Measurements from ENCODE around the gene M1AP. TPM values are rescaled to one million over a fixed set of nuclear protein-coding genes. Genes with fewer than 3 reads are reported as not detected.

Gene M1AP
- total RNA-seq, 1 experiment from 2014 or later = not detected

DNA sequence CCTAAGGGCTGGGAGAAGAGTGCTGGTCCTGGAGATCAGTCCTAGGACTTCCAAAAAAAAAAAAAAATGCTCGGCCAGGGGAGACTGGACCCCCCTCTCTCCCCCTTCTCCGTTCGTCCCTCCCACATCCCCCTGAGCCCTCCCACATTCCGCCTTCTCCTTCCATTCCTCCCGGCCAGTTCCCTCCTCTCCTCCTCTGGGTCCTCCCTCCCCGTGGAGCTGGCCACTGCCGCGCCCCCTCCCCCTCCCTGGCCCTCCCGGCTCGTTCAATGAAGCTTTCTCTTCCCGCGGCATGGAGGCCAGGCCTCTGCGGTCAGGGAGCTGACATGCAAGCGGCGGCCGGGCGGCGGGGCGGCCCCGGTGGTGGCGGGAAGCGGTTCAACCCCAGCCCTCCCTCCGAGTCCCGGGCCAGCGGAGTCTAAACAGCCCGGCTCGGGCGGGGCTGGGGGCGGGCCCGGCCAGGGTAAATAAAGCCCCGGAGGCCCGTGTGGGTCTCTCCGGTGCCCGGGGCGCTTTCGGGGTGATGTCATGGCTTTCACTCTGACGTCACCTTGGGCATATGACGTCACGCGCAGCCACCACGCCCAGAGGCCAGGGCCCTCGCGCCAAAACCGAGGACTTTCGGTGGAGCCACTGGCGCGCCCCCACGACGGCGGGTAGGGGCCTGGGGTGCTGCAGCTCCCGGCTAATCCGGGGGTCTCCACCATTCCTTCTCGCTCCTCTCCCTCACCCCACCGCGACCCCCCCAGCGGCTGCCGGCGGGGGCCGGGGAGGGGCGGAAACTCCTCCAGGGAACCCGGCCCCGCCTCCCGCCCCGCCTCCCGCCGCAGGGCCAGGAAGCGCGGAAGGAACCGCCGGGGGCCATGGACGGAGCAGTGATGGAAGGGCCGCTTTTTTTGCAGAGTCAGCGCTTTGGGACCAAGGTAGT is 94.0 kb downstream of the M1AP start, which contains the start of the genes DOK1 and LOXL3:
Gene DOK1, plus strand, starts transcription at position 829 of the 928 bp plus-strand sequence. Its CDS starts 35 bp downstream, at position 864.
Gene LOXL3, minus strand, starts transcription at position 51 of the 928 bp plus-strand sequence. CDS start 1,308 bp downstream, outside the sequence.
- TF ChIP-seq, protein P1, sequence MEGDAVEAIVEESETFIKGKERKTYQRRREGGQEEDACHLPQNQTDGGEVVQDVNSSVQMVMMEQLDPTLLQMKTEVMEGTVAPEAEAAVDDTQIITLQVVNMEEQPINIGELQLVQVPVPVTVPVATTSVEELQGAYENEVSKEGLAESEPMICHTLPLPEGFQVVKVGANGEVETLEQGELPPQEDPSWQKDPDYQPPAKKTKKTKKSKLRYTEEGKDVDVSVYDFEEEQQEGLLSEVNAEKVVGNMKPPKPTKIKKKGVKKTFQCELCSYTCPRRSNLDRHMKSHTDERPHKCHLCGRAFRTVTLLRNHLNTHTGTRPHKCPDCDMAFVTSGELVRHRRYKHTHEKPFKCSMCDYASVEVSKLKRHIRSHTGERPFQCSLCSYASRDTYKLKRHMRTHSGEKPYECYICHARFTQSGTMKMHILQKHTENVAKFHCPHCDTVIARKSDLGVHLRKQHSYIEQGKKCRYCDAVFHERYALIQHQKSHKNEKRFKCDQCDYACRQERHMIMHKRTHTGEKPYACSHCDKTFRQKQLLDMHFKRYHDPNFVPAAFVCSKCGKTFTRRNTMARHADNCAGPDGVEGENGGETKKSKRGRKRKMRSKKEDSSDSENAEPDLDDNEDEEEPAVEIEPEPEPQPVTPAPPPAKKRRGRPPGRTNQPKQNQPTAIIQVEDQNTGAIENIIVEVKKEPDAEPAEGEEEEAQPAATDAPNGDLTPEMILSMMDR (IDR thresholded peaks at IDR 0.05; ENCODE audit: insufficient read depth in 1 of 2, low read depth in 1 of 2, low read length in 1 of 2, severe bottlenecking in 1 of 2, unreplicated experiment in 1 of 2) = no peak
- intact Hi-C loops (cut with micrococcal nuclease; ENCODE audit: unreplicated experiment) = no loop called here
- Mint-ChIP-seq H3K27ac (ENCODE audit: unreplicated experiment) (peak within 1 kb of the TSS; percentile 51), H3K36me3 (ENCODE audit: insufficient read depth, unreplicated experiment) (peaks cover 7% of the 10 kb centered on the region), H3K9me3 (ENCODE audit: unreplicated experiment) (no peaks in the 10 kb centered on the region), H3K4me3 (ENCODE audit: unreplicated experiment) (peak within 1 kb of the TSS; percentile 23), H3K4me1 (ENCODE audit: low read depth, unreplicated experiment) (peaks cover 23% of the 10 kb centered on the region), H3K27me3 (ENCODE audit: insufficient read depth, unreplicated experiment) (no peaks in the 10 kb centered on the region)
- peaks cover 31% of the 10 kb centered on the region for H3K4me1 ChIP-seq
- no TSS peak for BruUV-seq (replicated peaks)
- DNase-seq = peak; percentile 60 to 75
- H3K9me3 ChIP-seq = no peaks in the 10 kb centered on the region
- POLR2A ChIA-PET = no interaction called here
- H3K36me3 ChIP-seq (ENCODE audit: control insufficient read depth, insufficient read depth, low read length) = no peaks in the 10 kb centered on the region; the same call in 1 of the 2 replicates
- CTCF ChIA-PET = interaction anchor here (0.5 to 0.6 kb wide), 2 partner anchors 35 to 103 kb away, joined by 3 to 5 read pairs; no protein-coding TSS in a partner anchor
- H3K4me3 ChIP-seq (ENCODE audit: low read depth, low read length) = peak within 1 kb of the TSS; percentile 34
- H3K27me3 ChIP-seq (replicated peaks; ENCODE audit: control insufficient read depth, insufficient read depth, low read length) = no peaks in the 10 kb centered on the region

DNA sequence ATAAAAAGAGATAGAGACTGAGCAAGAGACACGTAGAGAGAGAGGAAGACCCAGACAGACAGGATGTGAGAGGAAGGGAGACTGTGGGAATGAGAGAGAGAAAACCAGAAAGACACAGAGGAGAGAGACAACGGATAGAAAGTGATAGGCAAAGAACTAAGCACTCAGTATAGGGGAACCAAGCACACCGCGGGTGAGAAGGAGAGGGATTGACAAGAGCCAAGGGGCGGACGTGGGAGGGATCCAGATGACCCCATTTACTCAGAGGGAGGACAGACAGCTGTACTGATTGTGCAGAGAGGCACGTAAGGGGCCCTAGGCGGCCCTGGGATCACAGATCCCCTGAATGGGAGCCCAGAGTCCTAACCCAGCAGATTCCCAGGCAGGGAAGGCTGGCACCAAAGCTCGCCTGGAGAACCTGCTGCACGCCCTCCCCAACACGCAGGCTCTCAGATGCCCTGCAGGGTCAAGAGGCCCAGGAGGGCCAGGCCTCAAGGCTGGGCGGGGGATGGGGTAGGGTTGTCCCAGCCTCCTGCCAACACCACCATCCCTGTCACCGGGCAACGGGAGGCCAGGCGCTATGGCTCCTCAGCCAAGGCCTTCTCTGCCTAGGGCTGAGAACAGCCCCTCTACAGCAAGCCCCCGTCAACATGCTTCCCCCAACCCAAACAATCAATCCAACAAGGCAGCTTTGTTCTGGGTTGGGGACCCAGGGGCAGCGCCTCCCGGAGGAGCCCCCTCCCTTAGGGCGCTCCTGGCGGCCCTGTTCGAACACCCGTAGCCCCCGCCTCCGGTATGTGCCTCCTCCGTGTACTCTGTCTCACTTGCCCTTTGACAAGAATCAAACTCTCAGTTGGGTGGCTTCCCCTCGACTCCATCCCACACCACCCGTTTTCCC is 95.0 kb downstream of the M1AP start:
- BruUV-seq (replicated peaks) = no TSS peak
- Histone ChIP-seq H3K4me1 (peaks cover 25% of the 10 kb centered on the region), H3K9me3 (no peaks in the 10 kb centered on the region), H3K4me3 (ENCODE audit: low read depth, low read length) (no peak overlapping the region), H3K36me3 (ENCODE audit: control insufficient read depth, insufficient read depth, low read length) (no peaks in the 10 kb centered on the region; the same call in 1 of the 2 replicates), H3K27me3 (replicated peaks; ENCODE audit: control insufficient read depth, insufficient read depth, low read length) (no peaks in the 10 kb centered on the region)
- peak overlapping the region; percentile 51 for H3K27ac Mint-ChIP-seq (ENCODE audit: unreplicated experiment)
- ChIA-PET POLR2A (no interaction called here), CTCF (interaction anchor here (0.6 kb wide), 1 partner anchor 36 kb away, joined by 3 read pairs; no protein-coding TSS in a partner anchor)
- intact Hi-C loops (cut with micrococcal nuclease; ENCODE audit: unreplicated experiment) = no loop called here
- DNase-seq = no peak
- peaks cover 8% of the 10 kb centered on the region for H3K36me3 Mint-ChIP-seq (ENCODE audit: insufficient read depth, unreplicated experiment)
- TF ChIP-seq, protein P1 (IDR thresholded peaks at IDR 0.05; ENCODE audit: insufficient read depth in 1 of 2, low read depth in 1 of 2, low read length in 1 of 2, severe bottlenecking in 1 of 2, unreplicated experiment in 1 of 2) = no peak
- H3K9me3 Mint-ChIP-seq (ENCODE audit: unreplicated experiment) = no peaks in the 10 kb centered on the region
- peak overlapping the region; percentile 23 for H3K4me3 Mint-ChIP-seq (ENCODE audit: unreplicated experiment)
- peaks cover 16% of the 10 kb centered on the region for H3K4me1 Mint-ChIP-seq (ENCODE audit: low read depth, unreplicated experiment)
- H3K27me3 Mint-ChIP-seq (ENCODE audit: insufficient read depth, unreplicated experiment) = no peaks in the 10 kb centered on the region
